AG04449 (cell line): ENCODE measurements around the gene HEATR9.
"Not testable (repeated sequence)": the region's sequence is repeated elsewhere in the genome, so short reads cannot be mapped to it uniquely, and the experiment has no call there.

ENCODE experiments used
- CTCF ChIA-PET: fragments of 350-600 bp; formaldehyde crosslinking; extraction: SDS; loops from one replicate; lab custom pipeline; 2021; ENCODE audit warnings: antibody characterized with exemption; lab: Yijun Ruan, JAX
- POLR2A ChIA-PET: fragments of 400-600, 350-600 bp; formaldehyde crosslinking; extraction: SDS; loops from one replicate; lab custom pipeline; 2020; ENCODE audit warnings: antibody characterized with exemption, inconsistent platforms; lab: Yijun Ruan, JAX
- DNase-seq: peaks from one replicate; pipeline ENCODE4 v3.0.0-alpha.2; 2010; ENCODE audit warnings: low read depth, low spot score
- H3K4me3 ChIP-seq: 2 replicates; pipeline ENCODE4 v1.5.1; 2011; ENCODE audit warnings: low read depth, mild to moderate bottlenecking, control low read depth, low read length
- CTCF ChIP-seq: IDR thresholded peaks from one replicate; pipeline ENCODE4 v1.5.1; 2011; ENCODE audit warnings: mild to moderate bottlenecking, moderate library complexity, low read length, control low read depth, inconsistent platforms; ENCODE audit not compliant: insufficient read depth; ENCODE audit errors: missing control alignments

HEATR9 gene

DNA sequence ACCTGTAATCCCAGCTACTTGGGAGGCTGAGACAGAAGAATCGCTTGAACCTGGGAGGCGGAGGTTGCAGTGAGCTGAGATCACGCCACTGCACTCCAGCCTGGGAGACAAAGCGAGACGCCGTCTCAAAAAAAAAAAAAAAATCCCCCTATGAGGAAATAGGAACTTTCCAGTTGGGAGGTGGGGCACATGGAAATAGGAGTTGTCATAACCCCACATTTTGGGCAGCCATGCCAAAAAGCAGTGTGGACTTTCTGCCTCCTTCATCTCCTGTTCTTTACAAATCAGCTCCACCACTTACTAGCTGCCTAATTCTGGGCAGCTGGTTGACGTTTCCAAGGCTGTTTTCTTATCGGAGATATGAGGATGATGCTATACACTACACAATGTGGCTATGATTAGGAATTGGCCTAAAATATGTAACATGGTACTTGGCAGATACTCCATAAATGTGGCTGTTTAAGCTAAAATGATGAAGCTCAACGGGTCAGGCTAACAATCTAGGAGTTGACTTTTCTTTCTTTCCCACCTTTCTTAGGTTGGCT, 33.0 kb upstream of the HEATR9 start:
- CTCF ChIA-PET = no interaction called here
- no peak for TF ChIP-seq CTCF
- no peak for DNase-seq
- POLR2A ChIA-PET = no interaction called here
- H3K4me3 ChIP-seq = no peak overlapping the region

DNA sequence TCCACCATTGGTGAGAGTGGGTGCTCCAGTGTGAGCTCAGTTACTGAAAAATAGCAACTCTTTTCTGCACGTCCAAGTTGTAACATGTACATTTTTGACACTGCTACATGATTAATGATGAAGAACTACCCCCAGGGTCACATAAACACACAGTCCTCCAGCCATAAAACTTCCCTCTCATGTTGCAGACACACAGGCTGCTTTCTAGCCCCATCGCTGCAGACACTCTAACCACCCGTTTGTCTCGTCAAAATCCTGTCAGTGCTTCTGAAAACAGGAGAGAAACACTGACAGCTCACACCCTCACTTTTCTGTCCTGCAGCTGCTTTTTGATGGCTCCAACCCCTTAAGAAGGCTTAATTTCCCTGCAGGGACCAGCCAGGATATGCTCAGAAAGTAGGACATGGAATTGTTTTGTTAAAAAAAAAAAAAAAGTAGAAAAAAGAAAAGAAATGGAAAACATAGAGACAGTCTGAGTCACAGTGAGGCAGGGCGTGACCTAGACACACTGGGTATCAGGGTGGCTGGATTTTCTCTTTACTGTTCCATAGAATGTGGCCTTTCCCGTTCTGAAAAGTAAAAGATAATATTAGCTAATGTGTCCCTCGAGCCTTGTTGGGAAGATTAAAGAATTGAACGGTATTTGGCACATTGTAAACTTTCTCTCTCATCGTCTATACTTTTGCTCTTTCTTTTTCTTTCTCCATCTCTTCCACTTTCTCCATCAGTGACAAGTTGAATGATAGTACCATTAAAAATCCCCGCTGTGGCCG, 32.2 kb upstream of the HEATR9 start:
- ChIA-PET CTCF (no interaction called here), POLR2A (no interaction called here)
- DNase-seq = no peak
- no peak overlapping the region for H3K4me3 ChIP-seq
- no peak for TF ChIP-seq CTCF

DNA sequence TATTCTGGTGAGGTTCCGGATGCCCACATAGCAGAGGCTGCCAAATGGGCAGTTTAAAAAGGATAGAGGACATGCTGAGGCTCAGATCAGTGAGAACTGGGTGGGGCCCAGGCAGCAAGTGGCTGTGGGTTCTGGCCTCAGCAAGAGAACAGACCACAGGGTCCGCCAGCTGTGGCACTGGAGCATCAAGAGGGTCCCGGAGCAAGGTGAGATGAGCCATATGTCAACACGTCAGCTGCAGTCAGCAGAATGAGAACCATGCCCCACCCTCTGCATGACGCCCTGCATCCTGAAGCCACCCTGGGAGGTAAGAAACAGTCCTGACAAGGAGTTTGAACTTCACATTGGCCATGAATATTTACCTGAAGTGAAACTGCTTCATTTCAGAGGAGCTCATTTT, 31.6 kb upstream of the HEATR9 start:
- ChIA-PET CTCF (no interaction called here), POLR2A (no interaction called here)
- no peak for TF ChIP-seq CTCF
- H3K4me3 ChIP-seq = no peak overlapping the region
- no peak for DNase-seq

- CTCF ChIA-PET = no interaction called here
- no peak for TF ChIP-seq CTCF
- DNase-seq = no peak
- H3K4me3 ChIP-seq = no peak overlapping the region
- POLR2A ChIA-PET = no interaction called here
Observed at GRCh38 chr17:35898283-35899070, 29.8 kb upstream of the HEATR9 start.

DNA sequence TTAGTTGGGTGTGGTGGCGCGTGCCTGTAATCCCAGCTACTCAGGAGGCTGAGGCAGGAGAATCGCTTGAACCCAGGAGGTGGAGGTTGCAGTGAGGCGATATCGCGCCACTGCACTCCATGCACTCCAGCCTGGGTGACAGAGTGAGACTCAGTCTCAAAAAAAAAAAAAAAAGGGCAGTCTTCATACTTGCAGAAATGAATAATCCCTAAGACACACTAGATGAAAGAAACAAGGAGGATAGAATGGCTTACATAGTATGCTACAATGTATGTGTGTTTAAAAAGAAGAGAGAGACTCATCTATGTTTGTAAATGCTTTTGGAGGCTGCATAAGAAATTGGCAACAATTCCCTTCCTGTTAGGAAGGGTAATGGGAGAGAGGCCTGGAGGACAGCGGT, 29.1 kb upstream of the HEATR9 start:
- H3K4me3 ChIP-seq, DNase-seq, POLR2A ChIA-PET, CTCF ChIA-PET: not testable (repeated sequence)

- DNase-seq = peak; percentile 7
- H3K4me3 ChIP-seq = no peak overlapping the region
- TF ChIP-seq CTCF = no peak
- ChIA-PET POLR2A (no interaction called here), CTCF (interaction anchor here (1.4 kb wide), 1 partner anchor 73 kb away, joined by 4 read pairs; no protein-coding TSS in a partner anchor)
Observed at GRCh38 chr17:35895636-35896587, 27.2 kb upstream of the HEATR9 start.
